H9 (cell line): ENCODE measurements around the gene RPN1. TPM values are rescaled to one million over a fixed set of nuclear protein-coding genes. Genes with fewer than 3 reads are reported as not detected.

Experiments used
- DNase-seq: peaks from one replicate; pipeline ENCODE4 v3.0.0-alpha.2; 2017
- H2AFZ ChIP-seq: one replicate; pipeline ENCODE4 v1.6.1; 2013; ENCODE audit warnings: mild to moderate bottlenecking, low read length, control low read depth, moderate library complexity
- H2AK5ac ChIP-seq: 2 replicates; pipeline ENCODE4 v1.6.1; 2013; ENCODE audit warnings: low read length, control low read depth, mixed read lengths; ENCODE audit not compliant: insufficient read length
- H2BK120ac ChIP-seq: one replicate; pipeline ENCODE4 v1.6.1; 2013; ENCODE audit warnings: low read depth, mild to moderate bottlenecking, low read length, control low read depth, inconsistent platforms; ENCODE audit not compliant: poor library complexity, severe bottlenecking
- H2BK12ac ChIP-seq: 2 replicates; pipeline ENCODE4 v1.6.1; 2013; ENCODE audit warnings: low read length, control low read depth, mixed read lengths, low read depth; ENCODE audit not compliant: insufficient read length
- H2BK15ac ChIP-seq: 2 replicates; pipeline ENCODE4 v1.6.1; 2013; ENCODE audit warnings: low read depth, low read length, control low read depth
- H2BK20ac ChIP-seq: one replicate; pipeline ENCODE4 v1.6.1; 2013; ENCODE audit warnings: low read depth, mild to moderate bottlenecking, low read length, control low read depth, inconsistent platforms; ENCODE audit not compliant: poor library complexity, severe bottlenecking
- H2BK5ac ChIP-seq: 2 replicates; pipeline ENCODE4 v1.6.1; 2013; ENCODE audit warnings: low read length, control low read depth, mixed read lengths; ENCODE audit not compliant: insufficient read length
- H3K14ac ChIP-seq: 2 replicates; pipeline ENCODE4 v1.6.1; 2013; ENCODE audit warnings: low read length, control low read depth; ENCODE audit not compliant: insufficient read depth
- H3K18ac ChIP-seq: 2 replicates; pipeline ENCODE4 v1.6.1; 2013; ENCODE audit warnings: low read depth, mild to moderate bottlenecking, mixed read lengths, low read length, control low read depth; ENCODE audit not compliant: insufficient read length
- H3K23ac ChIP-seq: 2 replicates; pipeline ENCODE4 v1.6.1; 2013; ENCODE audit warnings: low read length, control low read depth, mixed read lengths, low read depth; ENCODE audit not compliant: insufficient read length
- H3K23me2 ChIP-seq: 2 replicates; pipeline ENCODE4 v1.6.1; 2013; ENCODE audit warnings: low read depth, mild to moderate bottlenecking, mixed read lengths, low read length, control low read depth; ENCODE audit not compliant: insufficient read length, poor library complexity, severe bottlenecking
- H3K27ac ChIP-seq: 2 replicates; pipeline ENCODE4 v1.5.1; 2013; ENCODE audit warnings: low read length, control low read depth, mixed read lengths, low read depth; ENCODE audit not compliant: insufficient read length
- H3K27me3 ChIP-seq: 2 replicates; pipeline ENCODE4 v1.6.1; 2013; ENCODE audit warnings: low read length, control low read depth, inconsistent platforms; ENCODE audit not compliant: insufficient read depth
- H3K4ac ChIP-seq: 2 replicates; pipeline ENCODE4 v1.6.1; 2013; ENCODE audit warnings: low read depth, mild to moderate bottlenecking, control low read depth, inconsistent platforms, low read length, moderate library complexity
- H3K4me1 ChIP-seq: 2 replicates; pipeline ENCODE4 v1.6.1; 2013; ENCODE audit warnings: low read length, control low read depth, inconsistent platforms; ENCODE audit not compliant: insufficient read depth
- H3K4me2 ChIP-seq: 2 replicates; pipeline ENCODE4 v1.6.1; 2013; ENCODE audit warnings: low read length, control low read depth, mixed read lengths; ENCODE audit not compliant: insufficient read length, insufficient read depth
- H3K56ac ChIP-seq: 2 replicates; pipeline ENCODE4 v1.6.1; 2013; ENCODE audit warnings: low read depth, mild to moderate bottlenecking, mixed read lengths, low read length, control low read depth; ENCODE audit not compliant: insufficient read length
- H3K79me1 ChIP-seq: 2 replicates; pipeline ENCODE4 v1.6.1; 2013; ENCODE audit warnings: low read depth, mild to moderate bottlenecking, moderate library complexity, low read length, control low read depth, inconsistent platforms; ENCODE audit not compliant: insufficient read depth, poor library complexity, severe bottlenecking
- H3K79me2 ChIP-seq: 2 replicates; pipeline ENCODE4 v1.6.1; 2013; ENCODE audit warnings: low read length, control low read depth, inconsistent platforms; ENCODE audit not compliant: insufficient read depth
- H3K9ac ChIP-seq: 2 replicates; pipeline ENCODE4 v1.6.1; 2013; ENCODE audit warnings: low read length, control low read depth, mixed read lengths; ENCODE audit not compliant: insufficient read length; ENCODE audit errors: extremely low read depth
- H3K9me3 ChIP-seq: one replicate; pipeline ENCODE4 v1.6.1; 2013; ENCODE audit warnings: low read depth, low read length, inconsistent platforms; ENCODE audit not compliant: control insufficient read depth
- H3T11ph ChIP-seq: one replicate; pipeline ENCODE4 v1.6.1; 2013; ENCODE audit warnings: mild to moderate bottlenecking, low read length, control low read depth, inconsistent platforms
- H4K20me1 ChIP-seq: one replicate; pipeline ENCODE4 v1.6.1; 2013; ENCODE audit not compliant: control insufficient read depth, insufficient read length, insufficient read depth
- H4K5ac ChIP-seq: 2 replicates; pipeline ENCODE4 v1.6.1; 2013; ENCODE audit warnings: low read depth, mild to moderate bottlenecking, mixed read lengths, low read length, control low read depth; ENCODE audit not compliant: insufficient read length
- H4K8ac ChIP-seq: replicated peaks from 2 replicates; pipeline ENCODE4 v1.6.1; 2013; ENCODE audit warnings: low read length, control low read depth, mixed read lengths, low read depth; ENCODE audit not compliant: insufficient read length
- H4K91ac ChIP-seq: 2 replicates; pipeline ENCODE4 v1.6.1; 2013; ENCODE audit warnings: low read depth, mild to moderate bottlenecking, moderate library complexity, mixed read lengths, low read length, control low read depth; ENCODE audit not compliant: insufficient read length
- H3K27ac Mint-ChIP-seq, 3 experiments: 2 replicates in 2 of 3; 3 replicates in 1 of 3; pipeline ENCODE4 v1.8.0; 2020 to 2021; ENCODE audit warnings: mixed read lengths in 3 of 3, mild to moderate bottlenecking in 1 of 3, moderate library complexity in 1 of 3
- H3K27me3 Mint-ChIP-seq: 2 replicates; pipeline ENCODE4 v1.8.0; 2021; ENCODE audit warnings: low read depth, mild to moderate bottlenecking, moderate library complexity, mixed read lengths
- H3K36me3 Mint-ChIP-seq, 3 experiments: 2 replicates in 2 of 3; 3 replicates in 1 of 3; pipeline ENCODE4 v1.8.0; 2020 to 2021; ENCODE audit warnings: low read depth in 3 of 3, mixed read lengths in 3 of 3; ENCODE audit not compliant: insufficient read depth in 1 of 3
- H3K4me1 Mint-ChIP-seq, 2 experiments: 2 replicates each; pipeline ENCODE4 v1.8.0; 2020; ENCODE audit warnings: mixed read lengths in 2 of 2
- H3K4me3 Mint-ChIP-seq, 2 experiments: 2 replicates in 1 of 2; 3 replicates in 1 of 2; pipeline ENCODE4 v1.8.0; 2020 to 2021; ENCODE audit warnings: mild to moderate bottlenecking in 2 of 2, mixed read lengths in 2 of 2, moderate library complexity in 1 of 2
- H3K9me3 Mint-ChIP-seq, 2 experiments: 2 replicates in 1 of 2; 3 replicates in 1 of 2; pipeline ENCODE4 v1.8.0; 2020; ENCODE audit warnings: mild to moderate bottlenecking in 2 of 2, mixed read lengths in 2 of 2, moderate library complexity in 1 of 2
- WGBS: extraction: QIAGEN DNeasy Blood & Tissue Kit; methylation state at CpG from one replicate; pipeline ENCODE4 v1.1.7; 2013; ENCODE audit warnings: missing lambda C conversion rate, low lambda C conversion rate, mixed read lengths; ENCODE audit not compliant: insufficient read length; ENCODE audit errors: extremely low coverage; 5-methylcytosine and 5-hydroxymethylcytosine counted together
- total RNA-seq: library from RNA; stranded (reverse); gene quantifications from 2 replicates; pipeline ENCODE4 v1.2.1, GENCODE V29; 2021
- TF ChIP-seq, protein P1 (sequence below): fragments of 200-600 bp; sonication (generic); conservative IDR thresholded peaks from 3 replicates; pipeline ENCODE4 v1.8.0; 2021; ENCODE audit warnings: antibody characterized with exemption, mild to moderate bottlenecking

Gene RPN1
- total RNA-seq, 1 experiment from 2014 or later: 174 TPM

DNA sequence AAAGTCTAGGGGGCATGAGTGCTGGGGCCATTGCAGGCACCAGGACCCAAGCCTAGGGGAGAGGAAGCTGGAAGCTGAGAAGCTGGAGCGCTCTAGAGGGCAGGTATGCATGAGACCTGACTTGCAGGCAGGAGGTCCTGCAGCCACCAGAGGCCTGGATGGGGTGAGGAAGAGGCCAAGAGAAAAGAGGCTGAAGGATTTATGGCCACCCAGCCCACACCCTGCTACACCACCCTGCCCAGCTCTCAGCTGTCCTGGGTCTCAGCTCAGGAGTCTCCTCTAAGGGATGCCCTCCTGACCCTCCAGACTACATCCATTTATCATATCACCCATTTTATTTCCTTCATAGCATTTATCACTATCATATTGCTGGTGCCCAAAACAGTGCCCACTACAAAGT is 36.5 kb downstream of the RPN1 start:
- Histone ChIP-seq H3K79me1 (no peaks in the 10 kb centered on the region), H3T11ph (no peak overlapping the region), H2BK5ac (no peak overlapping the region), H3K23me2 (peaks cover 3% of the 10 kb centered on the region), H3K14ac (no peak overlapping the region), H3K23ac (no peak overlapping the region), H3K4ac (no peak overlapping the region), H3K4me1 (no peaks in the 10 kb centered on the region; the same call in 1 of the 2 replicates), H3K27me3 (no peaks in the 10 kb centered on the region), H4K91ac (no peak overlapping the region), H2AK5ac (no peak overlapping the region), H4K8ac (no peak overlapping the region), H3K4me2 (no peak overlapping the region), H2BK120ac (no peak overlapping the region), H2AFZ (no peak overlapping the region), H3K9ac (no peak overlapping the region), H3K79me2 (no peaks in the 10 kb centered on the region), H3K9me3 (no peaks in the 10 kb centered on the region), H3K18ac (no peak overlapping the region), H3K56ac (no peak overlapping the region), H4K5ac (no peak overlapping the region), H4K20me1 (no peaks in the 10 kb centered on the region), H3K27ac (no peak overlapping the region), H2BK12ac (no peak overlapping the region), H2BK20ac (no peak overlapping the region), H2BK15ac (no peak overlapping the region)
- Mint-ChIP-seq H3K27me3 (no peaks in the 10 kb centered on the region; the same call in 1 of the 2 replicates), H3K36me3 (peaks cover 3 to 11% (median 3%) of the 10 kb centered on the region in 3 experiments; a peak in 5 of 7 replicates), H3K27ac (no peak overlapping the region; a peak in 1 of 7 replicates), H3K9me3 (no peaks in the 10 kb centered on the region), H3K4me1 (peaks cover 9 to 11% of the 10 kb centered on the region in 2 experiments), H3K4me3 (no peak overlapping the region)
- TF ChIP-seq, protein P1, sequence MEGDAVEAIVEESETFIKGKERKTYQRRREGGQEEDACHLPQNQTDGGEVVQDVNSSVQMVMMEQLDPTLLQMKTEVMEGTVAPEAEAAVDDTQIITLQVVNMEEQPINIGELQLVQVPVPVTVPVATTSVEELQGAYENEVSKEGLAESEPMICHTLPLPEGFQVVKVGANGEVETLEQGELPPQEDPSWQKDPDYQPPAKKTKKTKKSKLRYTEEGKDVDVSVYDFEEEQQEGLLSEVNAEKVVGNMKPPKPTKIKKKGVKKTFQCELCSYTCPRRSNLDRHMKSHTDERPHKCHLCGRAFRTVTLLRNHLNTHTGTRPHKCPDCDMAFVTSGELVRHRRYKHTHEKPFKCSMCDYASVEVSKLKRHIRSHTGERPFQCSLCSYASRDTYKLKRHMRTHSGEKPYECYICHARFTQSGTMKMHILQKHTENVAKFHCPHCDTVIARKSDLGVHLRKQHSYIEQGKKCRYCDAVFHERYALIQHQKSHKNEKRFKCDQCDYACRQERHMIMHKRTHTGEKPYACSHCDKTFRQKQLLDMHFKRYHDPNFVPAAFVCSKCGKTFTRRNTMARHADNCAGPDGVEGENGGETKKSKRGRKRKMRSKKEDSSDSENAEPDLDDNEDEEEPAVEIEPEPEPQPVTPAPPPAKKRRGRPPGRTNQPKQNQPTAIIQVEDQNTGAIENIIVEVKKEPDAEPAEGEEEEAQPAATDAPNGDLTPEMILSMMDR: no peak
- WGBS: no CpG with 5 or more reads among the region's 1 CpG
- no peak for DNase-seq
